ENCODE data around the gene TPRKB. TPM values are rescaled to one million over a fixed set of nuclear protein-coding genes. Genes with fewer than 3 reads are reported as not detected.
A peak's percentile ranks its signal among the peaks of the same experiment; 100 is the strongest.

Gene TPRKB
- total and polyA plus RNA-seq, 9 of the 15 experiments (the other 6 are each of a cell fraction or from before 2014, with no cell fraction given), result 55.6 to 250 (median 112) TPM

GRCh38 chr2:73736855-73737779 lies at the start of gene TPRKB (continued):
- TF ChIP-seq ZNF518B (CRISPR knock-in tag; IDR thresholded peaks at IDR 0.05) (no peak), TEAD1 (CRISPR knock-in tag; IDR thresholded peaks at IDR 0.05) (peak; percentile 51 to 72; a peak in 1 of 4 replicates), TFAP4 (CRISPR knock-in tag; IDR thresholded peaks at IDR 0.05; ENCODE audit: borderline replicate concordance) (peak; percentile 98), POLR2H (tag; IDR thresholded peaks at IDR 0.05; ENCODE audit: low read depth) (peak; percentile 74), DPF2 (IDR thresholded peaks at IDR 0.05) (no peak), ZKSCAN3 (CRISPR knock-in tag; IDR thresholded peaks at IDR 0.05) (no peak), ZNF717 (CRISPR knock-in tag; IDR thresholded peaks at IDR 0.05) (no peak), USF2 (CRISPR knock-in tag; IDR thresholded peaks at IDR 0.05) (no peak), SRF (CRISPR knock-in tag; IDR thresholded peaks at IDR 0.05) (no peak), NRF1 (conservative IDR thresholded peaks at IDR 0.05 in 1 of 2, IDR thresholded peaks at IDR 0.05 in 1 of 2) (peak; percentile 29 to 48; a peak in 2 of 4 replicates), TAF9B (IDR thresholded peaks at IDR 0.05; ENCODE audit: partially characterized antibody) (peak; percentile 68), CSDE1 (IDR thresholded peaks at IDR 0.05) (no peak), ZNF140 (CRISPR knock-in tag; IDR thresholded peaks at IDR 0.05) (no peak), GATAD2B (IDR thresholded peaks at IDR 0.05; ENCODE audit: borderline replicate concordance) (peak; percentile 86), E2F8 (IDR thresholded peaks at IDR 0.05; ENCODE audit: low read depth, partially characterized antibody) (peak; percentile 96), MECOM (CRISPR knock-in tag; IDR thresholded peaks at IDR 0.05) (no peak), ATF1 (CRISPR knock-in tag; IDR thresholded peaks at IDR 0.05) (no peak), ATF1 (tag; IDR thresholded peaks at IDR 0.05) (peak; percentile 83), RBFOX2 (IDR thresholded peaks at IDR 0.05; ENCODE audit: low read depth, low read length) (peak; percentile 93), CEBPG (CRISPR knock-in tag; IDR thresholded peaks at IDR 0.05) (no peak), CEBPG (tag; conservative IDR thresholded peaks at IDR 0.05 in 1 of 2, IDR thresholded peaks at IDR 0.05 in 1 of 2) (no peak)

Measured in K562 (cell line).